HepG2 (cell line): ENCODE results near the gene RCE1. TPM values are rescaled to one million over a fixed set of nuclear protein-coding genes. Genes with fewer than 3 reads are reported as not detected.

Source experiments
- ATAC-seq: fragments of 200-7000 bp; cut with Tn5 transposase; 3 replicates; pipeline ENCODE4 v1.9.1; 2020; ENCODE audit warnings: mild to moderate bottlenecking, moderate library complexity
- BruUV-seq: library from RNA; stranded (reverse); fragments of 400-500 nt; replicated peaks from 2 replicates; lab custom pipeline; 2021; lab: Mats Ljungman, UMichigan
- CTCF ChIA-PET: fragments of 300-600 bp; formaldehyde crosslinking; extraction: SDS; loops from one replicate; lab custom pipeline; 2021; ENCODE audit warnings: low total read pairs, inconsistent platforms, low intra/inter-chr PET ratio; lab: Yijun Ruan, JAX
- POLR2A ChIA-PET: fragments of 350-600 bp; sonication (Branson Sonifier 250); formaldehyde crosslinking; loops from one replicate; lab custom pipeline; 2020; ENCODE audit warnings: antibody characterized with exemption, inconsistent platforms; lab: Yijun Ruan, JAX
- DNase-seq: peaks from one replicate; pipeline ENCODE4 v3.0.0-alpha.2; 2015; ENCODE audit warnings: low spot score
- FAIRE-seq: peaks from 3 replicates; lab custom pipeline; 2011; peaks lifted over from hg19 to GRCh38; lab: Jason Lieb, UNC
- H2AFZ ChIP-seq: one replicate; pipeline ENCODE4 v1.6.1; 2011; ENCODE audit warnings: low read length, inconsistent platforms
- H3K27ac ChIP-seq: fragments of 300-600 bp; 3 replicates; pipeline ENCODE4 v1.8.0; 2011; ENCODE audit warnings: mixed run types, mild to moderate bottlenecking, mixed read lengths, low read length, inconsistent platforms; ENCODE audit not compliant: insufficient read depth; ENCODE audit errors: extremely low read length
- H3K27me3 ChIP-seq, 2 experiments: fragments of 200-600 bp in 1 of 2; 2 replicates in 1 of 2; 3 replicates in 1 of 2; pipeline versions ENCODE4 v1.6.0 to v1.8.0; 2011; ENCODE audit warnings: low read length in 2 of 2, mild to moderate bottlenecking in 2 of 2, moderate library complexity in 2 of 2, inconsistent platforms in 1 of 2; ENCODE audit not compliant: insufficient read depth in 2 of 2, control insufficient read depth in 1 of 2
- H3K36me3 ChIP-seq, 2 experiments: fragments of 200-600 bp in 1 of 2; replicated peaks in 1 of 2; 2 replicates in 1 of 2; 3 replicates in 1 of 2; pipeline versions ENCODE4 v1.5.1 to v1.8.0; 2011; ENCODE audit warnings: low read length in 2 of 2, inconsistent platforms in 1 of 2; ENCODE audit not compliant: insufficient read depth in 2 of 2, control insufficient read depth in 1 of 2
- H3K4me1 ChIP-seq: 2 replicates; pipeline ENCODE4 v1.5.1; 2012; ENCODE audit warnings: low read length, inconsistent platforms; ENCODE audit not compliant: insufficient read depth
- H3K4me2 ChIP-seq: 2 replicates; pipeline ENCODE4 v1.6.0; 2011; ENCODE audit warnings: low read depth, low read length, inconsistent platforms
- H3K4me3 ChIP-seq, 3 experiments: fragments of 200-600 bp in 1 of 3; sonication (generic), shearing (Covaris generic) in 1 of 3; replicated peaks in 1 of 3; 2 replicates each; pipeline ENCODE4 v1.5.1; 2011 to 2016; ENCODE audit warnings: low read length in 3 of 3, inconsistent platforms in 2 of 3, low read depth in 2 of 3, mild to moderate bottlenecking in 2 of 3, control low read depth in 1 of 3, mixed read lengths in 1 of 3; ENCODE audit not compliant: insufficient read depth in 1 of 3
- H3K79me2 ChIP-seq: one replicate; pipeline ENCODE4 v1.6.1; 2011; ENCODE audit warnings: low read length, inconsistent platforms; ENCODE audit not compliant: insufficient read depth
- H3K9ac ChIP-seq: 2 replicates; pipeline ENCODE4 v1.6.0; 2011; ENCODE audit warnings: mild to moderate bottlenecking, low read depth, low read length, inconsistent platforms; ENCODE audit not compliant: insufficient read depth
- H3K9me3 ChIP-seq: 2 replicates; pipeline ENCODE4 v1.5.1; 2012; ENCODE audit warnings: mild to moderate bottlenecking, low read length
- H4K20me1 ChIP-seq: 2 replicates; pipeline ENCODE4 v1.6.0; 2011; ENCODE audit warnings: inconsistent platforms, mild to moderate bottlenecking, low read length, moderate library complexity; ENCODE audit not compliant: insufficient read depth
- HNF4A ChIP-seq: sonication (generic); formaldehyde crosslinking; IDR thresholded peaks from 2 replicates; pipeline ENCODE4 v1.4.0; 2020; ENCODE audit warnings: missing genetic modification reagents
- MEIS2 ChIP-seq: sonication (generic); formaldehyde crosslinking; IDR thresholded peaks from 2 replicates; pipeline ENCODE4 v1.9.0; 2021; ENCODE audit warnings: mild to moderate bottlenecking, missing genetic modification reagents
- NFIC ChIP-seq: IDR thresholded peaks from 2 replicates; pipeline ENCODE4 v1.6.1; 2012; ENCODE audit warnings: mild to moderate bottlenecking, low read length, inconsistent platforms
- SIN3A ChIP-seq: IDR thresholded peaks from 2 replicates; pipeline ENCODE4 v1.6.1; 2011; ENCODE audit warnings: low read depth, mild to moderate bottlenecking, control low read depth, low read length, borderline replicate concordance
- ZNF12 ChIP-seq: sonication (generic); formaldehyde crosslinking; IDR thresholded peaks from 2 replicates; pipeline ENCODE4 v1.5.0; 2020; ENCODE audit warnings: missing genetic modification reagents
- ZNF225 ChIP-seq: sonication (generic); formaldehyde crosslinking; IDR thresholded peaks from 2 replicates; pipeline ENCODE4 v1.4.0; 2020; ENCODE audit warnings: mild to moderate bottlenecking, missing genetic modification reagents
- WGBS: methylation state at CpG from one replicate; pipeline ENCODE4 v1.1.6; 2017; ENCODE audit warnings: low lambda C conversion rate; 5-methylcytosine and 5-hydroxymethylcytosine counted together
- in situ Hi-C: cut with HindIII; loops from 2 replicates; pipeline ENCODE4 v1.10.0; 2017; ENCODE audit warnings: low pct_unique_long_range_greater_than_20kb; ENCODE audit not compliant: extremely low pct_ligation_motif_present
- intact Hi-C: fragments of 100-400 bp; cut with micrococcal nuclease; formaldehyde crosslinking; loops from one replicate; pipeline ENCODE4 v1.10.0; 2022; ENCODE audit not compliant: unreplicated experiment
- polyA plus RNA-seq, 8 experiments: library from polyadenylated mRNA; depleted of rRNA in 3 of 8; stranded (reverse) in 7 of 8; unstranded in 1 of 8; fragments of >200 nt; fragmentation: Illumina TruSeq in 4 of 8; extraction: Trizol in 4 of 8; gene quantifications; 2 replicates each; pipeline versions ENCODE4 v1.2.1 to v1.2.3, GENCODE V29; 2011 to 2016; ENCODE audit warnings: low read depth in 4 of 8, missing spikeins in 1 of 8, mixed read lengths in 1 of 8; ENCODE audit not compliant: insufficient read depth in 1 of 8
- total RNA-seq, 5 experiments: library from RNA; depleted of rRNA; stranded (reverse); fragments of >200 nt; fragmentation: Illumina TruSeq; extraction: Trizol; gene quantifications; 2 replicates each; pipeline ENCODE4 v1.2.3, GENCODE V29; 2016; ENCODE audit warnings: low read depth in 1 of 5
- TF ChIP-seq, protein P1 (sequence below): sonication (generic); formaldehyde crosslinking; IDR thresholded peaks from 2 replicates; pipeline ENCODE4 v1.4.0; 2020; ENCODE audit warnings: mild to moderate bottlenecking, missing genetic modification reagents
- TF ChIP-seq, protein P2 (sequence below): IDR thresholded peaks from 2 replicates; pipeline ENCODE4 v1.6.1; 2016; ENCODE audit warnings: low read depth, borderline replicate concordance

RCE1 gene
- total and polyA plus RNA-seq, 2 of the 13 experiments (the other 11 are each of a cell fraction or from before 2014, with no cell fraction given), result 22.2 to 22.4 TPM

DNA sequence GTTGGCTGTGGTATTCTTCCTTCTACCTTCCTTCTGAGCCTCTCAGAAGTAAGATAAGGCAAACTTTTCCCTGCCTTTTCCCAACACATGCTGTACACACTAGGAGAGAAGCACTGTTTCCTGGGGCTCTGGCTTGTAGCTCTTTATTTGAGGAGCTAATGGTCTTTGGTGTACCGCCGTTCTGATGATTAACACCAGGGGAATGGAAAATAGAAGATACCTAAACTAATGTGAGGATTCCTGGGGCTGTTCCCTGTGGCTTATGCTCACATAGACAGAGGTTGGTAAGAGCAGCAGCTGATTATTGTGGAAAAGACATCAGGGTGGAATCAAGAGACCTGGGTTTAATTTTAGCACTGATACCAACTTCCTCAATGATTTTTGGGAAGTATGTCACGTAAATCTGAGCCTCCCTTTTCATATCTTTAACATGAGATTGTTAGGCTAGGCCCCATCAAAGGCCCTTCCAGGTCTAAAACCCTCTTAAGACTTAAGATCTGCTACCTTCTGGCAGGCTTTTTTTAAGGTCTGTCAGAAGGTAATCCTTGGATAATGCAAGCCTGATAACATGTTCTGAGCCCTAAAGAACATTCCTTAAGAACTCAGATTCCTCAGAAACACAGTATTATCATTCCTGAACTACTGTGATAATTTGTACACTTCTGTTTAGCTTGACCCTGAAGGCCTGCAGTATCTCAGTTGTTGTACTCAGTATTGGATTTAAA, 24.8 kb upstream of the RCE1 start:
- in situ Hi-C loops, result no loop called here
- Histone ChIP-seq H3K4me3 (no peak overlapping the region), H3K9me3 (no peaks in the 10 kb centered on the region), H3K4me2 (no peak overlapping the region), H3K9ac (no peak overlapping the region), H3K27ac (no peak overlapping the region), H3K27me3 (no peaks in the 10 kb centered on the region), H2AFZ (no peak overlapping the region), H4K20me1 (no peaks in the 10 kb centered on the region), H3K36me3 (peaks cover 0 to 4% of the 10 kb centered on the region in 2 experiments; a peak in 1 of 5 replicates), H3K79me2 (no peaks in the 10 kb centered on the region), H3K4me1 (no peaks in the 10 kb centered on the region)
- POLR2A ChIA-PET, result interaction anchor here (0.5 kb wide), 1 partner anchor 10 kb away, joined by 3 read pairs; no protein-coding TSS in a partner anchor
- FAIRE-seq (no peak), DNase-seq (no peak), ATAC-seq (no peak)
- CTCF ChIA-PET, result no interaction called here
- 96% methylated on average over 3 of the region's 3 CpGs for WGBS
- intact Hi-C loops, result no loop called here
- no TSS peak for BruUV-seq
- no peak for TF ChIP-seq SIN3A
- TF ChIP-seq ZNF12 (CRISPR knock-in tag), result no peak
- TF ChIP-seq, protein P1, sequence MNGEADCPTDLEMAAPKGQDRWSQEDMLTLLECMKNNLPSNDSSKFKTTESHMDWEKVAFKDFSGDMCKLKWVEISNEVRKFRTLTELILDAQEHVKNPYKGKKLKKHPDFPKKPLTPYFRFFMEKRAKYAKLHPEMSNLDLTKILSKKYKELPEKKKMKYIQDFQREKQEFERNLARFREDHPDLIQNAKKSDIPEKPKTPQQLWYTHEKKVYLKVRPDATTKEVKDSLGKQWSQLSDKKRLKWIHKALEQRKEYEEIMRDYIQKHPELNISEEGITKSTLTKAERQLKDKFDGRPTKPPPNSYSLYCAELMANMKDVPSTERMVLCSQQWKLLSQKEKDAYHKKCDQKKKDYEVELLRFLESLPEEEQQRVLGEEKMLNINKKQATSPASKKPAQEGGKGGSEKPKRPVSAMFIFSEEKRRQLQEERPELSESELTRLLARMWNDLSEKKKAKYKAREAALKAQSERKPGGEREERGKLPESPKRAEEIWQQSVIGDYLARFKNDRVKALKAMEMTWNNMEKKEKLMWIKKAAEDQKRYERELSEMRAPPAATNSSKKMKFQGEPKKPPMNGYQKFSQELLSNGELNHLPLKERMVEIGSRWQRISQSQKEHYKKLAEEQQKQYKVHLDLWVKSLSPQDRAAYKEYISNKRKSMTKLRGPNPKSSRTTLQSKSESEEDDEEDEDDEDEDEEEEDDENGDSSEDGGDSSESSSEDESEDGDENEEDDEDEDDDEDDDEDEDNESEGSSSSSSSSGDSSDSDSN, result no peak
- no peak for TF ChIP-seq ZNF225 (CRISPR knock-in tag)
- no peak for TF ChIP-seq NFIC
- no peak for TF ChIP-seq MEIS2
- TF ChIP-seq, protein P2, sequence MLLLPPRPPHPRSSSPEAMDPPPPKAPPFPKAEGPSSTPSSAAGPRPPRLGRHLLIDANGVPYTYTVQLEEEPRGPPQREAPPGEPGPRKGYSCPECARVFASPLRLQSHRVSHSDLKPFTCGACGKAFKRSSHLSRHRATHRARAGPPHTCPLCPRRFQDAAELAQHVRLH (CRISPR knock-in tag), result no peak
- TF ChIP-seq HNF4A, result no peak
